CD4-positive, alpha-beta T cell treated with Interleukin-17A for 1 hour (primary cell): ENCODE data around the gene ADAMTS5.

ENCODE experiments used
- DNase-seq: peaks from one replicate; pipeline ENCODE4 v3.0.0-alpha.2; 2020

ADAMTS5 gene

DNA sequence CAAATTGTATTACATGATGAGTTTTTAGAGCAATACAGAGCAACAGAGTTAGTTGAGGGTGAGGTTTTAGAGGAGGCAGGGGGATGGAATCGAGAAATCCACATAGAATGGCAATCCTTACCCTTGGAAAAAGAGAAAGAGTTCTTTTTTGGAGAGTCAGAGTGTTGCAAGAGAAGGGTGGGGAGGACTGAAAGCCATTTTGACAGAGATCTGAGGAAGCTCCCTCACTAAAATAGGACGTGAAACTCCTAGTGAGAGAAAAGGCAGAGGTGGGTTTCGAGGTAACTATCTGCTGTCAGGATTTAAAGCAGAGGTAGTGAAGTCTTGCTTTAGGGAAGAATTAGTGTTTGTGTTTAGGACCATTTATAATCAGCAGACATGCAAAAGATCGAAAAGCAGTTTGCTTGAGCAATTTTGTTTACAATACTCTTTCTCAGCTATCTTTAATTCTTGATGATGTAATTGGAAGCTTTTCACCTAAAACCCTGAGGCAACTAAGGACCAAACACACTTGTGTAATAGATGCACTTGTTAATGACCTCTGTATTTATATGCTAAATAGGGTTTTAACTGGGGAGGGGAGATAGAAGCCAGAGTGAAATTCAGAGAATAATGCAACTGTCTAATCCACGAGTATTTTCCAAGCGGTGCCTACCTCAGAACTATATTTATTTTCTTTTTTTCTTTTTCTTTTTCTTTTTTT, 20.0 kb downstream of the ADAMTS5 start:
- DNase-seq = no peak

DNA sequence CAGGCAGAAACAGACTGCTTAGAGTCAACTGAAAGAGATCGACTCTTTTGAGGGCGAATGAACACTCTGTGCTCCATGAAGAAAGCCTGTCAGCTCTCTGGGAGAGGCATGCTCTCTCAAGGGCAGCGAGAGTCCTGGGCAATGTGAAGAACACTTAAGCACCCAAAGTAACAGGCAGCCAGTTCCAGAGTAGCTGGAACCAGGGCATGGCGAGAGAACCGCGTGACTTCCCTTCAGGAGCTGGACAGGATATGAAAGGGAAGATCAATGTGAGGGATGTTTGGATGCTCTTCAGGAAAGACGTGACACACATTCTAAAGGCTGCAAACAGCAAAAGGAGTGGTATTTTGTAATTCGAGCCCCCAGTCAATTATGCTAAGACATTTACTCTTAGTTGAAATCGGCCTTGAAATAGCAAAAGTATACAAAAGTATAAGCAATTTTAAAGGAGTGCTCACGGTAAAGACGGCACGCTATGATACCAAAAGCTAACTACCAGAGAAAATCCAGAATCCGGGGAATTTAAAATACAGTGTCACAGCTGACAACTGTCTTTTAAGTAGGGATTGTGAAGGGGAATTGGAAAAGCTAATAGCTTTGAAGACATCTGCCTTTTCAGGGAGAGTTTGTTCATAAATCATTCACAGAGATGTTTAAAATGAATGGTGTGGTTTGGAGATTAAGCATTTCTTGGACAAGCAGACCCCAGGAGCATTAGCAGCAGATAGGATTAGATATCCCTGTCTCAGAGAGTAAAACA, 20.8 kb downstream of the ADAMTS5 start:
- no peak for DNase-seq

DNA sequence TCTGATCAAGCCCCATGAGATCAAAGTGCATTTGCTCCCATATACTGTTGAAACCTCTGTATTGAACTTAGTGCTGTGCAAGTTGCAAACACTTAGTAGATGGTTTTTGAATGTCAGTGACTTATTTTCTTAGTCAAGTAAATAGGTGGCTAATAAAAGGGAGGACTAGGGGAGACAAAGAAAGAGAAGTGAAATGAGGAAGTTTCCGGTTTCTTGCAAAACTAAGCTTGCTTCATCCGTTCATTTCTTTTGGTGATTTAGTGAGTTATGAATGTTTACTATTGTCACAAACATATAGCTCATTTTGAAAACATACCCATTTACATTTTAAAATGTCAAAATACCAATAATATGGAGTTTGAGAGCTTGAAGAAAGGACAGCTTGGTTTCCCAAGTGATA, 23.0 kb downstream of the ADAMTS5 start:
- no peak for DNase-seq

DNA sequence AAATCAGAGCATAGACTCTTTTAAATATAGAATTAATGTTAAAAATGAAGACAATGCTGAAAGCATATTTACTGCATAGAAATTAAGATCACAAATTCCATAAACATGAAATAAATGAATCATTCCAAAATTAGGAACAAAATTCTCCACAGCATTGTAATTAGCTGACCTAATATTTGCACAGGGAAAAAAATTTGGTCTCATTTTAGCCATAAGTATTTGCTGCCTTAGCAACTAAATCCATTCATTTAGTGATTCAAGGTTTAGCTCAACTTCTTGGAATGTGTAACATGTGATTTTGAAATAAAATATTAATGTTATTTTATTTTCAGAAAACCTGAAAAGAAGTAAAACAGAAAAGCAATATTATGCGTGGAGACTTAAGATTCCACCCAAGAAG, 25.5 kb downstream of the ADAMTS5 start:
- DNase-seq = no peak

DNA sequence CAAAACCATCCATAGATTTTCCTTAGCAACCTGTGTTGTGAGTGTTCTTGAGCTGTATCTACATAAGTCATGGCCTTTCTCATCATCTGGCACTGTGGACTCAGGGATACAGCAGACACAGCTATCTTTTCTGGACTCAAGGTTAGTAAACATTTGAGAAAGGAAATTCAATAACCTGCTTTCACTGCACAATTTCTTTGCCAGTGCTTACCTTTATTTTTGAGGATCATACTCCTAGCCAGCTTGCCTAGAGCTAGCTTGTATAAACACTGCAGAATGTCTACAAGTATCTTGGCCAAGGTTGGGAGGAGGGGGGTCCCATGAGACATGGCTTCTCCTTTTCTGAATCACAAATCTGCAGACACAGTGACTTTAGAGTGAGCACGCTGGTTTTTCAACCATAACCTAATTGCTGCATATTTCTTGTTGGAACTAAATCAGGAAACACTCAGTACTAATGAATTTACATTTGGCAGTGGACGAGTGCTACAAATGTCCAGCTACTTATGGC, 27.2 kb downstream of the ADAMTS5 start:
- DNase-seq = no peak

DNA sequence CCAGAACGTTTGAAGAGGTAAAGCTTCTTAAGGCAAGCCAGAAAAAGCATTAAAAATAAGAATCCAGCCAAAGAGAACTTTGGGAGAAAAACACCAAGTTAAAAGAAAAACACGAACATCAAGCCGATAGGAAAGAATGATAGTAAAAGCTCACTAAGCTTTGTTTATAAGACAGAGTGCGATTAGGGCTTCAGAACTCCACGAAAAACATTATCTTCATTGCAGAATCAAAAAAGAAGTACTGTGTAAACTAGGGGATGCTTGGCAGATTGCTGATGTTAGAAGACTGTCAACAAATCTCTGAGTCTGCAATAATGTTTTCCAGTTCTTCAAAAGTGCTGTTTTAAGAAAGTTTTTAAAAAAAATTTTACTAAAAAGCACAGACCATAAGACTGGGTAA, 30.2 kb downstream of the ADAMTS5 start:
- no peak for DNase-seq

DNA sequence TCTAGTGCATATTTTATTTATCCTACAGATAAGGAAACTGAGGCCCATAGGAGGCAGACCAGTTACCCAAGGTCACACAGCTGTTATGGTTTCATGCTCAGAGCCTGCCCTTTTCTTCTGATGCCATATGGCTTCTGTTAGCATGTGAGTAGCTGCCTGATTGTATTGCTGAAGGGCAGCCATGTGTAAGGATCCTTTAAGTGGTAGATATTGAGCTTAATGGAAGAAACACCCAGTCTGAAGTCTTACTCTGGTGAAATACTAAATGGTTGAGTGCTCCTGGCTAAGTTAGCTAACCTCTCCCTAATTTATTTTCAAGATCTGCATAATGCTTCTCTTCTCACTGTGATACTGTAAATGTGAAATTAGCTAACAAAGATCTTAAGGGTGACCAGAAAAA, 30.9 kb downstream of the ADAMTS5 start:
- no peak for DNase-seq

DNA sequence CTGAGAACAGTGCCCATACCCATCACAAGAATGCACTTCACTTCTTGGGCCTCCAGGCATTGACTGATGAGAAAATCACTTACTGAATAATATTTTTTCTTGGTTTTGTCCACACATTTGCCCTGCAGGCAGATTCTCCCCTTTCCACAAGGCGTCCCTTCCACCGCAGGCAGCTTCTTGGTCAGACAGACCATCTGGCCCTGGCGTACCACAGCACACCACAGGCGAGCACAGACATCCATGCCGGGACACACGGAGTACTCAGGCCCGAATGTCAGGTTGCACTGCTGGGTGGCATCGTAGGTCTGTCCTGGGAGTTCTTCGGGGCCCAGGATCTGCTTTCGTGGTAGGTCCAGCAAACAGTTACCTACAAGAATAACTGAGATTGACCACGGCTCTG, 32.5 kb downstream of the ADAMTS5 start:
- no peak for DNase-seq

DNA sequence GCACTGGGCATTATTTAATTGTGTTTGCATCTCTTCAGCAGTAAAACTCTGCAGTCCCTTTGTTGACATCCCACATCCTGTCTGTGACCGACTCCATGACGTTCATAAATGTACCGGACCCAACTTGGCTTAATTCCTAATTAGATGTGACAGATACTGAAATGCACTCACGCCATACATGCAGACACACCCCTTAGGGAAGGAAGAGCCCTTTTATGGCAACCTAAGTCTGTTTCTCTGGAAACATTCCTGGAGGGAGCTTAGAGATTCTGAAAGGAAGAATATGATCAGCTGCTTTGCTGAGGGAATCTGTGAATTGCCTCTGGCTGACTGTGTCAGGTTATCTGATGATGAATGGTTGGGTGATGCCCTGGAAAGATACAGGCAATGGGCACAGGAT, 33.4 kb downstream of the ADAMTS5 start:
- no peak for DNase-seq

DNA sequence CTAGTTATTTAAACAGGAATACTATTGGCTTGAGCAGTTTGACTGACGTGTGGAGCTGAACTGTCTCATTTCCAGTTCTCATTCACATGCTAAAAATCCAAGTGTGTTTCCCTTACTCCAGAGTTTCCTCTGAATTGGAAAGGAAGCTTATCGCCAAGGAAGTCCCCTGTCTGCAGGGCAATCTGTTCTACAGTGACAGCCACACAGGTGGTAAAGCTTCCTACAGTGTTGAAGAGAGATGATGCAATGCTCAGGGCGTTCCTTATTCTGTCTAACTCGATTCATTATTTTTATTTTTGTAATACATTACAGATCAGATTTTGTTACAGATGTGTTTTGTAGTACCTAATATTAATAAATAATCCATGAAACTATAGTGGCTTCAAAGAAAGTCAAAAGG, 41.3 kb downstream of the ADAMTS5 start:
- DNase-seq = no peak

DNA sequence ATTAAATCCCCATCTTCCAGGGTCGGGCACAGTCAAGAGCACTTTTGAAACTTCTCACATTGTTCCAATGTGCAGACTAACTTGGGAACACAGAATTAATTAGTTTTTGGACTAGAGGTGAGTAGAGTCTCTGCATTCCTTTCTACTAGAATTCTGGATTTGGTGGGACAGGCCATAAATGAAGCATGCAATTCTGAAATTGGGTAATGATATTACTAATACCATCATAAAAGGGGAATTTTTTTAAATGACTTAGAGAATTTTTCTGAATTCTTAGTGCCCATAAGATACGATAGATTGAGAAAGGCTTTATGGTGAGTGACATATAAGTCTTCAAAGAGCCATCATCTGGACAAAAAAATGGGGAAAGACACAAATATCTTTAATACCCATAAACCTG, 41.8 kb downstream of the ADAMTS5 start:
- DNase-seq = no peak

DNA sequence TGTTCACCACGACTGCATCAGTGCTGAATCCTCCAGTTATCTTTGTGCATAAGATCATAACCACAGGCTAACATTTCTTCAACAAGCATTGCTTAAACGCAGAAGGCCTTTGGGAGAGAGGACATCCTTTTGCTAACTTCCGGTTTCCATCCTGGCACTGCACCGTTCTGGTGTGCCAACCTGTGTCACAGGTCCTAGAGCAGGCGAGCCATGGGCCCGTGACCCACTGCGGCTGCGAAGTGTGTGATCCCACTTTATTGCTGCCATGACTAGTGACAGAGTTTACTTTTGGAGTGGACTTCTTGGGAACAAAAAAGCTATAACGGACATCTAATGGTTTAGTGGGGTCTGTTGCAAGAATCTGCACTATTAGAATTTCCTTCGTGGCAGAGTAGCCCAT, 42.9 kb downstream of the ADAMTS5 start:
- no peak for DNase-seq

DNA sequence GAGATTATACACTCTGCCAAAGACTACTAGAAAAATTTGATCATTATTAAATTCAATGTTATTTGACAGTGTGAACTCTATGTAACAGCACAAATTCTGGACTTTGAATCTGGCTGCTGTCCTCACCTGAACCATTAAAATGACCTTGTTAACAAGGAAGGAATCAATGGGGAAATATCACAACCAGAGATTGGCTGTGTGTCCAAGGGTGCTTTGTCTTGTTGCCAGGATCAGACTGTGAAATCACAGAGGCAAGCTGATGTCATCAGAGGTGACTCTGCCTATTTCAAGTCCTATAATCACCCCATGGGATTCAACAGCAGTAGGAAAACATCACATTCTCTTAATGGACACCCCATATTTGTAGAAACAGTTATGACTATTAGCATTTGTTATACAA, 46.8 kb downstream of the ADAMTS5 start:
- no peak for DNase-seq

DNA sequence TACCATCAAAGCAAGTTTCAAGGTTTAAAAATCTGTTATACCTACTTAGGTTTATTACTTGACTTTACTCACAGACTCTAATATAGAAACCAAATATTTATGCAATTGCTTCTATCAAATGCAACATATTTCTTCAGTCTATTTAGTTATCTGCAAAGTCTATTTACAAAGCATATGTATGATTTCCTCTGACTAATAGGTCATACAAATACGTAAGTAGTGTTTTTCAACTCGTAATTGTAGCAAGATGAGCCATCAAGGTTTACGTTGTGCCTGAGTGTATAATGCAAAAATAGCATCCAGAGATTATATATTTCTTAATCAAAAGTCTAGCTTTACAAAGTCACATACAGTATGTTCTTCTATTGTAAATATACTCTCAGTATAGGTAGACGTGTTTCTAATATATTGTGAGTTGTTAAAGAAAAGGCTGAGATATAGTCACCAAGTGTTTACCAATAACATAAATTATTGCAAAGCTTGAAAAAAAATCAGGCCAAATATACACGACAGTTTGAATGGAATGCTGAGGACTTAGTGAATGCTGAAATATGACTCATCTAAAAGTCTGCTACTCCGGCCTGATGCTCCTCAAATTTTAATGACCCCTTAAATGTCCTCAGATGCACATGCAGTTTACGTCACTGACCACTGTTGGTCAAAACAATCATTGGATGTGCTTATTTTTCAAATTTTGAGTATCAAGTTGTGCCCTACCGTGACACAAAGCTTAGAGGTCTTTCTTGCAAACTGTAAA, 48.4 kb downstream of the ADAMTS5 start:
- DNase-seq = no peak

DNA sequence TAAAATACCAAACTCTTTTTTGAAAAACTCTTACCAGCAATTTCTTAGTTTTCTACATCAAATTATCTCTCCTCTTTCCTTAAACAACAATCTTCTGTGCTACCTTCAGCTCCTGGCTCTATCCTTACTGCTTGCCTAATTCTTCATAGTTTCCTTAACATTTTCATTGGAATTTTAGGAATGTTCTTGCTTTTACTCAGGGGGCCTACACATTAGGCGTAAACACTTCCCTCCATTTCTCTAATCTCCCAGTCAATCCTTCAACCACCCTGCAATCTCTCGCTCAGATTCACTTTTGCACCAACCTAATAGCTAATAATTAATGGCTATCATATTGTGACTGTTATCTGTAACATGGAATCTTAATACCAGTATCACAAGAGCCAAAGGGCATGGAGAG, 50.1 kb downstream of the ADAMTS5 start:
- no peak for DNase-seq

DNA sequence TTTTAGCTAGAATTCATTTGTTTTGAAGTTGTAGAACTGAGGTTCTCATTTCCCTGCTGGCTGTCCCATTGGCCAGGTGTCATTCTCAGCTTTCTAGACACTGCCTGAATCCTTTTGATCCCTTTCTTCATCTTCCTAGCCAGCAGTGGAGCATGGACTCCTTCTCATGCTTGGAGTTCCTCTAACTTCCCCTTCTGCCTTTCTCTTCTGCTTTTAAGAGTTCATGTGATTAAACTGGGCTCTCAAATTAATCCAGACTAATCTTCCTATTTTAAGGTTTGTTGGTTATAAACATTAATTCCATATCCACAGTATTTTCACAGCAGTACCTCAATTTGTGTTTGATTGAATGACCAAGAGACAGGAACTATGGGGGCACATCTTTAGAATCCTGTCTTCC, 52.3 kb downstream of the ADAMTS5 start:
- DNase-seq = no peak

DNA sequence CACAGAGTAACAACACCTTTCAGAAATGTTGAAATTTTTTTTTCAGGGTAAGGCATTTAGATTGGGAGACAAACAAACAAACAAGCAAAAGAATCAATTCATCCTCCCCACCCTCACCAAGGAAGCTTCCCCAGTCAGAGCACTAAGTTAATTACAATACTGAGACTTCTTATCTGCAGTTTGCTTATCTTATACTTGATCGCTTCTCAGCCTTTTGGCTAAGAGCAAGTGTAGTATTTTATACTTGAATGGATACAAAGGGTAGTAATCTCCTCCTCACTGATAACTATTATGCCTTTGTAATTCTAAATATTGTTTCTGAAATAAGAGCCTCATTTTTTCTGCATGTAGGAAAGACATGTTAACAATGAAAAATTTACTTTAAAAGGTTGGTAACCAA, 54.4 kb downstream of the ADAMTS5 start:
- DNase-seq = no peak

DNA sequence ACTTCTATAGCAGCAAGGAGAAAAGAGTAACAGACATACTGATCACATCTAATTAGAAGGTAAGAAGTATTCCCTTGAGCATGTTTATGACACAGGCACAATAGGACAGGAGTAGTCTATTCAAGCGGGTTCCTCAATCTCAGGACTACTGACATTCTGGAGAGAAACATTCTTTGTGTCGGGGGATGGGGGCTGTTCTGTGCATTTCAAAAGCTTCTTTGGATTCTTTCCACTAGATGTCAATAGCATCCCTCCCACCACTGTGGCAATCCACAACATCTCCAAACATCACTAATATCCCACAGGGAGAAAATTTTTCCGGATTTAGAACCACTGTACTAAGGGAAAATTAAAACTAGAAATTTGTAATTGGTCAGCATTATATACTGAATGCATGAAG, 56.9 kb downstream of the ADAMTS5 start:
- no peak for DNase-seq

DNA sequence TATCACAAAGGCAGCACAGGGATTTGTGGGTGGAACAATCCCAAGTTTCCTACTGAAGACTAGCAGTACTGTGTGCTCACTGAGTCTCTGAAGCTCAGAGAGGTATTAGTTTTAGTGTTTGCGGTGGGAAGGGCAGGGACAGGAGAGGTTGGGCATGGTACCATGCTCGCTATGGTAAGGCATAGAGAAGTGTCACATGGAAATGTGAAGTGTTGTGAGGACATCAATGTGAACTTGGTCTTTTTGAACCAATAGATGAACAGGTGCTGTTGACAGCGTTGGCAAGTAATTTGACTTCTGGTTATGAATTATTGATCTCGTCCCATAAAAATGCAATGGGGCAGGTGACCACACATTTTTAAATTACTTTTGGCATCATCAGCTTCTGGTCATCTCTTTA, 65.9 kb downstream of the ADAMTS5 start:
- DNase-seq = no peak

DNA sequence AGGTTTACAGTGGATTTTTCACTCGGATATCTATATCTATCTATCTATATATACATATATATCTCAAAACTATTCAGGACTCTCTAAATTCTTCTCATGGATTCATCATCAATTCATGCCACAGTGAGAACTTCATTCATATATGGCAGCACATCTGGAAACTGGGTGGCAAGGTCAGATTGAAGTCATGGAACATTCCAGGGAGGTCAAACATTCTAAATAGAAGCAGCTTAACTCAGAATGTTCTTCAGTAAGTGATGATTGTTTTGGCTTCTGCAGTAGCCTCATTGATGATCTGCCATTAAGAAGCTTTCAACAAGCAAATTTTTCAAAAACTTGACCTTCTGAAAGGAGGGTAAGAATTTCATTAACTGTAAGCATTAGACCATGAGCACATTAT, 74.7 kb downstream of the ADAMTS5 start:
- no peak for DNase-seq

DNA sequence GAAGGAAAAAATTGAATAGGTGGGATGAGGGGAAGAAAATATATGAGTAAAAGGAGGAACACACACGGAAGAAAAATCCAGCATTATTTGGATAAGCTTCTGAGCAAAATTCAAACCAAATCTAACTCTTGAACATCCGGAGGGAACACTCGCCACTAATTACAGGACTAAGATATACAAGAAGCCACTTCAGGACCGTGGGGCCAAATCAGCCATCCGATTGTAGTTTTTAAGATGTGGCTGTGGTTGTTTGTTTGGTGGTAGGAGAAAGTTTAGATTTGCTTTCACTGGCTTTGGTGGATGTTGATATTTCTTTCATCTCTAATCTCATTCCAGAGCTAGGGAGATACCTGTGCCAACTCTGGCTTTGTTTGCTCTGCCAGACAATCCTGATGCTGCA, 78.0 kb downstream of the ADAMTS5 start:
- no peak for DNase-seq

DNA sequence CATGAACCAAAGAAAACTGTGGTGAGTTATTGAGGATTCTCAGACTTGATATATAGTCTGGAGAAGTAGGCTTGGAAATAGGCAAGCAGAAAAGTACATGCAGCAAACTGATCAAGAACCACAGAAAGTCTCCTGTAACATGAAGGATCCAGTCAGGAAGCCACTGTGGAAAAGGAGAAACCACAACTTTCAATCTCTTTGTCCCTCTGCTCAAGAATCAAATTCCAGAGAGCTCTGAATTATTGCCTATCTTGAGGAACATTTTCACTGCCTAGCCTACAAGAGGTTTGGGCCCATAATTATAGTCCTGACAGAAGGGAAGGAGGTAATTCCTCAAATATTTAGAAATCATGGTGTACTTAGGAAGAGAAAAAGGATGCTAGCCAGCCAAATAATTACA, 78.6 kb downstream of the ADAMTS5 start:
- no peak for DNase-seq

DNA sequence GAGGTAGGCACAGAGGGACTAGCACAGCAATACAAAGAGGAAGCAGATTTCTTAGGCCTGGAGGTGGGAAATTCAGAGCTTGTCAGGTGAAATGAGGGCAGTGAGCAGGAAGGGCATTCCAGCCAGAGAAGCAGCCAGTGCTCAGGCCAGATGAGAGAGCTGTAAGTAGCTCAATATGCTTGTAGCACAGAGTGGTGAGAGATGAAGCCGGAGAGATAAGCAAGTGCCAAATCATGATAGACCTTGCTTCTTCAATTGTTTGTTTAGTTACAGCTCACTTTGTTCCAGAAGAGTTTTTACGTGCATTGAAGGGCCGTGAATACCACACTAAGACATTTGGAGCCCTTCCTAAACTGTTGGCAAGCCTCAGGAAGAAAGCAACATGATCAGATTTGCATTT, 79.6 kb downstream of the ADAMTS5 start:
- no peak for DNase-seq

DNA sequence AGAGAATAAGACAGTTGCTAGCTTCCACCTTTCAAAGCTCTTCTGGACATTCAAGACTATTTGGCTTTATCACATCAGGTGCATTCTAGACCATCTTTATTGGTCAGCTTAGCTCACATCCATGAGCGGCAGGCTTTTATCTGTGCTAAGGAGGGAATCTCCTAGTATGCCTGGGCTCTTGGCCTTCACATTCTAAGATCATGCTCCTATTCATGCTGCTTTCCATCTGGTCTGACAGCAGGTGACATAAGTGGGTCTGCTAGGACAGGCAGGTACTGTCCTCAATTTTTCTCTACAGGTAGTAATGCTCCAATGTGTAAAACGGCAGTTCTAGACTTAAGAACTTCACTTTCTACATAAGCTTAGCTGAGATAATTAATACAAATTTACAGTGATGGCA, 82.5 kb downstream of the ADAMTS5 start:
- no peak for DNase-seq
